ENCODE measurements around the gene XYLT1. TPM values are rescaled to one million over a fixed set of nuclear protein-coding genes. Genes with fewer than 3 reads are reported as not detected.

XYLT1 gene
- total RNA-seq, 1 experiment from 2014 or later: not detected

- H3K9me2 ChIP-seq (replicated peaks; ENCODE audit: low read length): no peaks in the 10 kb centered on the region
- H3K27me3 ChIP-seq (ENCODE audit: low read length): no peaks in the 10 kb centered on the region
- H3K9me3 ChIP-seq (ENCODE audit: low read length): no peaks in the 10 kb centered on the region
- H2AFZ ChIP-seq (ENCODE audit: low read length): no peak overlapping the region
- no peak for TF ChIP-seq CTCF (conservative IDR thresholded peaks at IDR 0.05; ENCODE audit: low read depth, low read length)
- no peak for TF ChIP-seq EZH2phosphoT487 (IDR thresholded peaks at IDR 0.05; ENCODE audit: borderline replicate concordance, low read length)
- TF ChIP-seq EZH2 (IDR thresholded peaks at IDR 0.05; ENCODE audit: low read length, unreplicated experiment): no peak
- ChIA-PET POLR2A (ENCODE audit: unreplicated experiment) (no interaction called here), CTCF (no interaction called here)
- no TSS peak for BruUV-seq (replicated peaks)
- H3F3A ChIP-seq (ENCODE audit: low read length, unreplicated experiment): no peaks in the 10 kb centered on the region
- H3K4me2 ChIP-seq (ENCODE audit: low read length): no peak overlapping the region
- no peak overlapping the region for H3K27ac ChIP-seq (ENCODE audit: low read length)
- DNase-seq (no peak), ATAC-seq (no peak)
- intact Hi-C loops (cut with micrococcal nuclease): no loop called here
- no peaks in the 10 kb centered on the region for H3K79me2 ChIP-seq (ENCODE audit: low read length)
- no peak overlapping the region for H3K4me3 ChIP-seq (ENCODE audit: low read length)
- no peak overlapping the region for H3K9ac ChIP-seq (ENCODE audit: low read length)
- H3K4me1 ChIP-seq (ENCODE audit: insufficient read depth, low read length): no peaks in the 10 kb centered on the region
- H4K20me1 ChIP-seq (ENCODE audit: low read length): no peaks in the 10 kb centered on the region
- H3K36me3 ChIP-seq (ENCODE audit: low read depth, low read length): no peaks in the 10 kb centered on the region
Observed at GRCh38 chr16:17203424-17203823, 267.3 kb downstream of the XYLT1 start.

- DNase-seq (no peak), ATAC-seq (no peak)
- Histone ChIP-seq H3K9me3 (ENCODE audit: low read length) (no peaks in the 10 kb centered on the region), H3F3A (ENCODE audit: low read length, unreplicated experiment) (no peaks in the 10 kb centered on the region), H3K79me2 (ENCODE audit: low read length) (no peaks in the 10 kb centered on the region), H3K4me3 (ENCODE audit: low read length) (no peak overlapping the region), H3K4me2 (ENCODE audit: low read length) (no peak overlapping the region), H3K27ac (ENCODE audit: low read length) (no peak overlapping the region), H3K36me3 (ENCODE audit: low read depth, low read length) (no peaks in the 10 kb centered on the region), H3K27me3 (ENCODE audit: low read length) (no peaks in the 10 kb centered on the region), H3K9ac (ENCODE audit: low read length) (no peak overlapping the region), H4K20me1 (ENCODE audit: low read length) (no peaks in the 10 kb centered on the region), H3K4me1 (ENCODE audit: insufficient read depth, low read length) (no peaks in the 10 kb centered on the region), H3K9me2 (replicated peaks; ENCODE audit: low read length) (no peaks in the 10 kb centered on the region), H2AFZ (ENCODE audit: low read length) (no peak overlapping the region)
- no TSS peak for BruUV-seq (replicated peaks)
- ChIA-PET POLR2A (ENCODE audit: unreplicated experiment) (no interaction called here), CTCF (no interaction called here)
- intact Hi-C loops (cut with micrococcal nuclease): no loop called here
- TF ChIP-seq CTCF (conservative IDR thresholded peaks at IDR 0.05; ENCODE audit: low read depth, low read length): no peak
- no peak for TF ChIP-seq EZH2 (IDR thresholded peaks at IDR 0.05; ENCODE audit: low read length, unreplicated experiment)
- TF ChIP-seq EZH2phosphoT487 (IDR thresholded peaks at IDR 0.05; ENCODE audit: borderline replicate concordance, low read length): no peak
Observed at GRCh38 chr16:17199135-17199534, 271.6 kb downstream of the XYLT1 start.

GRCh38 chr16:17196526-17196925 is 274.2 kb downstream of the XYLT1 start:
- Histone ChIP-seq H3K36me3 (ENCODE audit: low read depth, low read length) (no peaks in the 10 kb centered on the region), H3K9me3 (ENCODE audit: low read length) (no peaks in the 10 kb centered on the region), H4K20me1 (ENCODE audit: low read length) (no peaks in the 10 kb centered on the region), H3K9ac (ENCODE audit: low read length) (no peak overlapping the region), H3K4me1 (ENCODE audit: insufficient read depth, low read length) (no peaks in the 10 kb centered on the region), H3K9me2 (replicated peaks; ENCODE audit: low read length) (no peaks in the 10 kb centered on the region), H2AFZ (ENCODE audit: low read length) (no peak overlapping the region), H3K4me3 (ENCODE audit: low read length) (no peak overlapping the region), H3F3A (ENCODE audit: low read length, unreplicated experiment) (no peaks in the 10 kb centered on the region), H3K79me2 (ENCODE audit: low read length) (no peaks in the 10 kb centered on the region), H3K4me2 (ENCODE audit: low read length) (no peak overlapping the region), H3K27ac (ENCODE audit: low read length) (no peak overlapping the region), H3K27me3 (ENCODE audit: low read length) (no peaks in the 10 kb centered on the region)
- DNase-seq (no peak), ATAC-seq (no peak)
- ChIA-PET CTCF (no interaction called here), POLR2A (ENCODE audit: unreplicated experiment) (no interaction called here)
- no peak for TF ChIP-seq EZH2phosphoT487 (IDR thresholded peaks at IDR 0.05; ENCODE audit: borderline replicate concordance, low read length)
- no peak for TF ChIP-seq EZH2 (IDR thresholded peaks at IDR 0.05; ENCODE audit: low read length, unreplicated experiment)
- no peak for TF ChIP-seq CTCF (conservative IDR thresholded peaks at IDR 0.05; ENCODE audit: low read depth, low read length)
- intact Hi-C loops (cut with micrococcal nuclease): no loop called here
- BruUV-seq (replicated peaks): no TSS peak
